Hematopoietic multipotent progenitor cell treated with erythropoietin and hydrocortisone succinate and interleukin-3 and kit ligand, for 17 days (in vitro differentiated cells): ENCODE data around the gene REN.

Source experiments
- DNase-seq: peaks from one replicate; pipeline ENCODE4 v3.0.0-alpha.2; 2015; ENCODE audit warnings: low spot score

REN gene

GRCh38 chr1:204130981-204131892, 34.9 kb downstream of the REN start:
- DNase-seq = no peak

GRCh38 chr1:204130178-204130577, 36.0 kb downstream of the REN start:
- DNase-seq = no peak

GRCh38 chr1:204128964-204129896, 36.9 kb downstream of the REN start:
- DNase-seq = peak; percentile 35

GRCh38 chr1:204128464-204128963, 37.6 kb downstream of the REN start:
- DNase-seq = no peak

GRCh38 chr1:204127597-204128242, 38.4 kb downstream of the REN start:
- DNase-seq = peak; percentile 8

GRCh38 chr1:204126956-204127355, 39.2 kb downstream of the REN start:
- no peak for DNase-seq

DNA sequence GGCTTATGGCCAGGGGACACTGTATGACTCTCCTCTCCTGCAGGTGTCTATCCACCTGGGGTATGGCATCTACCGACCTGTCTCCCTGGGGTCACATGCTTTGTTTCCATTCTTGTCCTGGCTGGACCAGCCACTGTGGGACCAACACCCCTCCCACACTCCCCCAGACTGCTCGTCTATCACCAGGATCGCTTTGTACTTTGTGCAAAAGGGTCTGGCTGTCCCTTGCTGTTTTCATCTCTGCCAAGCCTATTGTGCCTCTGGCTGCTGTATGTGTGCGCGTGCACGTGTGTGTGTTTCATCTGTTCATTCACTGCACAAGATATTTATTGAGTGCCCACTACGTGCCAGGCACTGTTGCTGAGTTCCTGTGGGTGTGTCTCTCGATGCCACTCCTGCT, 39.8 kb downstream of the REN start:
- DNase-seq = no peak

DNA sequence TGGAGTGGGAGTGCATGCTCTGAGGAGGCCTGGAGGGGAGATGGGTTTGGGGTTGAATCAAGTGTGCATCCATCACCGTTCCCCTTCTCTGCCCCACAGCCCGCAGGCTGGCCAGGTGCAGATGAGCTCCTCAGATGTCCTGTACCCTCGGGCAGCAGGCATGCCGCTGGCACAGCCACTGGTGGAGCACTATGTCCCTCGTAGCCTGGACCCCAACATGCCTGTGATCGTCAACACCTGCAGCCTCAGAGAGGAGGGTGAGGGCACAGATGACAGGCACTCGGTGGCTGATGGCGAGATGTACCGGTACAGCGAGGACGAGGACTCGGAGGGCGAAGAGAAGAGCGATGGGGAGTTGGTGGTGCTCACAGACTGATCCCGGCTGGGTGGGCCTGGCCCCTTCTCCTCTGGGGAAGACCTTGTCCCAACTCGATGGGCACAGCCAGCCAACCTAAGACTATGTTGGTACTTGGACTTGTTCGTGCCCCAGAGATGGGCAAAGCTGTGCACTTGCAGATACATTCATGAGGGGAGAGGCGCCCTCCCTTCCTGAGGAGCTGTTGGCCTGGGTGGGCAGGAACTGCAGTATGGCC, 40.3 kb downstream of the REN start:
- DNase-seq = no peak

DNA sequence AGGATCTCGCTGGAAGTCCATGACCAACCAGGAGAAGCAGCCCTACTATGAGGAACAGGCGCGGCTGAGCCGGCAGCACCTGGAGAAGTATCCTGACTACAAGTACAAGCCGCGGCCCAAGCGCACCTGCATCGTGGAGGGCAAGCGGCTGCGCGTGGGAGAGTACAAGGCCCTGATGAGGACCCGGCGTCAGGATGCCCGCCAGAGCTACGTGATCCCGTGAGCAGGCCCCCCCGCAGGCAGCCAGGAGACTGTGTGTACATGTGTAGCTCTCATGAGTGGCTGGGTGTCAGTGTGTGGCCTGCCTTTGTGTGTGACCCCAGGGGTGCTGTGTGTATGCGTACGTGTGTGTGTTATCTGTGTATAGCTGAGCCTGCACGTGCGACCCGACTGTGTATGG, 41.5 kb downstream of the REN start:
- DNase-seq = no peak

- no peak for DNase-seq
Observed at GRCh38 chr1:204123376-204123775, 42.8 kb downstream of the REN start.

DNA sequence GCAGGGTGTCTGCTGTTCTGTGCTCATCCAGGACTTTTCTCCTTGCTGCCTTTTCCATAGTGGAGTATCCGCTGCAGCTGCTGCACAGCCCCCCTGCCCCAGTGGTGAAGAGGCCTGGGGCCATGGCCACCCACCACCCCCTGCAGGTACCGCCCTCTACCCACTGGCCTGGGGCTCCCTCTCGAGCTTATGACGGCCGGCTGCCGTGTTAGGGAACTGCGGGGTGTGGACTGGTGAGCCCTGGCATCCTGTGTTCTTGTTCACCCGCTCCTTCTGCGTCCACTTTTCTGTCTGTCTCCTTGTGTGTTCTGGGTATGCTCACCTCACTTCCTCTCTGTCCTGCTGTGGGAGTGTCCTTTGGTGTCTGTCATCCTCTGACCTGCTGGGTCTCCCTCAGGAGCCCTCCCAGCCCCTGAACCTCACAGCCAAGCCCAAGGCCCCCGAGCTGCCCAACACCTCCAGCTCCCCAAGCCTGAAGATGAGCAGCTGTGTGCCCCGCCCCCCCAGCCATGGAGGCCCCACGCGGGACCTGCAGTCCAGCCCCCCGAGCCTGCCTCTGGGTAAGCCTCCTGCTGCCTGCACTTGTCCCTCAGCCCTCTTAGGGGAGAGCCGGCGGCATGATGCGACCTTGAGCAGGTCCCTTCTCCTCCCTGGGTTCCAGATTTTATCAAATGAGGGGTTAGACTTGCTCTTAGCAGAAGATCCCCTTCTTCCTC, 44.1 kb downstream of the REN start:
- DNase-seq = no peak

DNA sequence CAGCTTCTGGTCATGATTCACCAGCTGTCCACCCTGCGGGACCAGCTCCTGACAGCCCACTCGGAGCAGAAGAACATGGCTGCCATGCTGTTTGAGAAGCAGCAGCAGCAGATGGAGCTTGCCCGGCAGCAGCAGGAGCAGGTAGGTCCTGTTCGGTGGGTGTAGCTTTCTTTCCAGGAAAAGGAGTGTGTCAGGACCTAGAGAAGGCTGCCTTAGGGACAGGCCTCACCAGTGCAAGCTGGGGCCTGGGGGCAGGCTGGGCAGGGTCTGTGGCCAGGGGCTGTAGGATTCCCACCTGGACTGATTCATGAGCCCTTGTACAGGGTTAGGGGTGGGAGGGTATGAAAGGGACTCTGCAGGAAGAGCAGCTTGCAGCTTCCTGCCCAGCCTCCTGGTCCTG, 49.6 kb downstream of the REN start:
- DNase-seq = no peak

DNA sequence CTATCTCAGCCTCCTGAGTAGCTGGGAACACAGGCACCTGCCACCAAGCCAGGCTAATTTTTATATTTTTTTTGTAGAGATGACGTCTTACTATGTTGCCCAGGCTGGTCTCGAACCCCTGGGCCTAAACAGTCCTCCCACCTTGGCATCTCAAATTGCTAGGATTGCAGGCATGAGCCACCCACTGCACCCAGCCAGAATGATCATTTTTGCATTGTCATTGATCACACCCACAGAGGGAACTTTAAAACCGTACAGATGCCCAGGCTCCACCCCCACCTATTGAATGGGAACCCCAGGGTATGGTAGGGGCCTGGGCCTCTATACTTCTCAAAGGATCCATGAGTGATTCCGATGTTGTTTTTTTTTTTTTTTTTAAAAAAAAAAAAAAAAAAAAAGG, 51.0 kb downstream of the REN start:
- no peak for DNase-seq

DNA sequence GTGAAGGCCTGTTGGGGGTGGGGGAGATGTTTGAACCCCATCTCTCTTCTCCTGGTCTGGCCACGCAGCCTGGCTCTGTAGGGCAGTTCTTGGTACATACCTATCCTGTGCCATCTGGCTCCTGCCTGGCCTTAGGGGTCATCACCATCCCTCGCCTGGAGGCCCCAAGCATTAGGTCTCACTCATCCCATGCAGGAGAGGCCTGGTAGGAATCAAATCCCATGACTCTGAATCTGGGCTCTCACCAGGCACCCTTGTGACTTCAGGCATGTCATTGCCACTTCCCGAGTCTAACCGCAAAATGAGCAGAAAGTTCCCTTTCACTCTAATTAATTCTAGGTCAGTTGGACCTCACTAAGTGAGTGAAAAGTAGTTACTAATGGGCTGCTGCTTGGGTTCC, 51.5 kb downstream of the REN start:
- no peak for DNase-seq

- no peak for DNase-seq
Observed at GRCh38 chr1:204113896-204114295, 52.2 kb downstream of the REN start.

DNA sequence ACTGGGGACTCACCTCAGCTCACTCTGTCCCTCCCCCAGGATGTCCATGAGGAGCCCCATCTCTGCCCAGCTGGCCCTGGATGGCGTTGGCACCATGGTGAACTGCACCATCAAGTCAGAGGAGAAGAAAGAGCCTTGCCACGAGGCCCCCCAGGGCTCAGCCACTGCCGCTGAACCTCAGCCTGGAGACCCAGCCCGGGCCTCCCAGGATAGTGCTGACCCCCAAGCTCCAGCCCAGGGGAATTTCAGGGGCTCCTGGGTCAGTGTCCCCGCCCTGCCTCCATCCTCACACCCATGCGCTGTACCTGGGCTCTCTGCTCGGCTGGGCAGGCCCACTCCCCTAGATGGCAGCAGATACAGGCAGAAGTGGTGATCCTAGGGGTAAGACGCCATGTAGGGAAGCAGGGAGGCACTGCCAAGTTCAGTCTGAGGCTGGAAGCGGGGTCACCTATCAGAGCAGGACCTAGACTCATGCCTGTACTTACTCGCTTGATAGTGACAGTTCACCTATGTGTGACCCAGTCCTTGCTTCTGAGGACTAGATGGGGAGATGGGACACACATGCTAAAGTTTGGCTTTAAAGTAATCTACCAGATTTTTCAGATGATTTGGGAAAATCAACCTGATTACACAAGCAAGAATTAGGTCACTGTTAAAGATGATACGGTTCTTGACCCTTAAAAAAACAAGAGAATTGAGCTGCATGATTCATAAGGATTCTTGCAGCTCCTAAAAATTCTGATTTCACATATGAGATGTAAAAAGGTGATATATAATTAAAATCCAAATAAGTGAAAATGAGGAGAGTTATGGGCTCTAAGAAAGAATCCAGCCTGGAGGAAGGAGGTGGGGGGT, 53.0 kb downstream of the REN start:
- no peak for DNase-seq

DNA sequence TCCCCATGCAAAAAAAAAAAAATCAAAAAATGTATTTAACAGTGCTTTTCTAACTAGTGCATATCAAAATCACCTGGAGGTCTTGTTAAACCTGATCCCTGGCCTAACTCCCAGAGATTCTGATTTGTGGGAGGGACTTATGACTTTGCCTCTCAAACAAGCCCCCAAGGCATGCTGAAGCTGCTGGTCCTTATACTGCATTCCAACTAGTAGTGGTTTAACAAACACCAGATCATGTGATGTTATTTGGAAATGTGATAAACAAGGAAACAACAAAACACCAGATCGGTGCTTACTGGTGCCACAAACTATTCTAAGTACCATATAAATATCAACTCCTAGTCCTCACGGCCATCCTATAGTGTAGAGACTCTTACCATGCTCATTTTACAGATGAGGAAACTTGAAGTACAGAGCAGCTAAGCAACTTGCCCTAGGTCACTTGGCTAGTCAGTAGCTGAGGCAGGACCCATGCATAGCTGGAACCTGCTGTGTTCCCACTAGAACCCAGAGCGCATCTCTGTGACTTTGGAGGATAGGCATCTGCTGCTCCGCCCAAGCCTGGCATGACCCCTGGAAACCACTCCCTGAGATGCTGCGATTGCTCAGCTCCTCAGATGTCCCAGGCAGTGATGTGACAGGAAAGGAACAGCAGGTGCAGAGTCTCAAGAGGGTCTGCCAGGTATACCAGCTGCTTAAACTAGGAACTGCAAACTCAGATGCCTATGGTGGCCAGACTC, 55.1 kb downstream of the REN start:
- DNase-seq = no peak

GRCh38 chr1:204108312-204109141, 57.6 kb downstream of the REN start:
- no peak for DNase-seq

DNA sequence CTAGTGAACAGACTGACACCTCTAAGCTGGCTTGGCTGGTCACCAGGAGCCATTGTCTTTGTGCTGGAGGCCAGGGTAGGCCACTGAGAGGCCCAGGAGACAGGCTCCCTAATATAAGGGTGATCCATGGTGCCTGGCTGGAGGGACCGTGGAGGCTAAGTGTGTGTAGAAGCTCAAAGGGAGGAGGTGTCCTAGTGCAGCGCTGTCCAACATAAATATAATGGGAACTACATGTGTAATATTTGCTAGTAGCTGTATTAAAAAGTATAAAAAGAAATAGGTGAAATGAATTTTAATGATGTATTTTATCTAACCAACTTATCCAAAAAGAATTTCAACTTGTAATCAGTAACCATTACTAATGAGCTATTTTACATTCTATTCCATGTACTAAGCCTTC, 58.2 kb downstream of the REN start:
- no peak for DNase-seq
